ENCODE data around the gene TADA1.

GRCh38 chr1:166905900-166906299 is 29.8 kb upstream of the TADA1 start:
- TF ChIP-seq ZFP36 (IDR thresholded peaks at IDR 0.05; ENCODE audit: borderline replicate concordance, partially characterized antibody), result no peak
- TF ChIP-seq CTCF (IDR thresholded peaks at IDR 0.05), result no peak
- TF ChIP-seq MYC (IDR thresholded peaks at IDR 0.05; ENCODE audit: borderline replicate concordance, low read length), result no peak
- no peak for TF ChIP-seq NFE2L2 (conservative IDR thresholded peaks at IDR 0.05; ENCODE audit: low read length)
- no peak for TF ChIP-seq REST (IDR thresholded peaks at IDR 0.05)
- no peak for TF ChIP-seq ZNF302 (CRISPR knock-in tag; IDR thresholded peaks at IDR 0.05)
- no peak for TF ChIP-seq RFX5 (IDR thresholded peaks at IDR 0.05)
- no peak for TF ChIP-seq RCOR1 (IDR thresholded peaks at IDR 0.05; ENCODE audit: low read depth, low read length)
- no peak for TF ChIP-seq SMC3 (IDR thresholded peaks at IDR 0.05)
- TF ChIP-seq RAD21 (conservative IDR thresholded peaks at IDR 0.05 in 1 of 2, IDR thresholded peaks at IDR 0.05 in 1 of 2), result no peak
